HepG2 (cell line): ENCODE data around the gene MON1A. TPM values are rescaled to one million over a fixed set of nuclear protein-coding genes. Genes with fewer than 3 reads are reported as not detected.

Experiments
- CBX5 ChIP-seq: sonication (generic); formaldehyde crosslinking; IDR thresholded peaks from 2 replicates; pipeline ENCODE4 v1.4.0; 2020; ENCODE audit warnings: missing genetic modification reagents, borderline replicate concordance
- E2F1 ChIP-seq: sonication (generic); formaldehyde crosslinking; IDR thresholded peaks from 2 replicates; pipeline ENCODE4 v1.5.0; 2020; ENCODE audit warnings: missing genetic modification reagents
- GTF2F1 ChIP-seq: fragments of 150-350 bp; IDR thresholded peaks from 2 replicates; pipeline ENCODE4 v1.6.1; 2014; ENCODE audit warnings: low read length
- KDM2A ChIP-seq: sonication (generic); formaldehyde crosslinking; IDR thresholded peaks from 2 replicates; pipeline ENCODE4 v1.4.0; 2020; ENCODE audit warnings: low read depth, missing genetic modification reagents, borderline replicate concordance
- MTF2 ChIP-seq: sonication (generic); formaldehyde crosslinking; IDR thresholded peaks from 2 replicates; pipeline ENCODE4 v1.5.0; 2020; ENCODE audit warnings: missing genetic modification reagents, borderline replicate concordance
- RFX5 ChIP-seq: IDR thresholded peaks from 2 replicates; pipeline ENCODE4 v1.6.1; 2011; ENCODE audit warnings: low read depth, low read length, improper control_type of control experiment
- SAFB2 ChIP-seq: sonication (generic); formaldehyde crosslinking; IDR thresholded peaks from 2 replicates; pipeline ENCODE4 v1.5.1; 2020; ENCODE audit warnings: missing genetic modification reagents, low read depth, mild to moderate bottlenecking, borderline replicate concordance
- STAG1 ChIP-seq: sonication (generic); formaldehyde crosslinking; IDR thresholded peaks from 2 replicates; pipeline ENCODE4 v1.4.0; 2020; ENCODE audit warnings: missing genetic modification reagents
- TCF7L2 ChIP-seq: IDR thresholded peaks from 2 replicates; pipeline ENCODE4 v1.6.1; 2011; ENCODE audit warnings: mild to moderate bottlenecking, low read depth, low read length, moderate library complexity
- TIGD3 ChIP-seq: sonication (generic); formaldehyde crosslinking; IDR thresholded peaks from 2 replicates; pipeline ENCODE4 v1.5.1; 2020; ENCODE audit warnings: mild to moderate bottlenecking, missing genetic modification reagents, borderline replicate concordance
- TRAFD1 ChIP-seq: sonication (generic); formaldehyde crosslinking; IDR thresholded peaks from 2 replicates; pipeline ENCODE4 v1.5.1; 2020; ENCODE audit warnings: missing genetic modification reagents, mild to moderate bottlenecking, borderline replicate concordance
- ZMAT3 ChIP-seq: sonication (generic); formaldehyde crosslinking; conservative IDR thresholded peaks from 2 replicates; pipeline ENCODE4 v1.7.0; 2021; ENCODE audit warnings: missing genetic modification reagents
- ZNF20 ChIP-seq: sonication (generic); formaldehyde crosslinking; IDR thresholded peaks from 2 replicates; pipeline ENCODE4 v1.4.0; 2020; ENCODE audit warnings: mild to moderate bottlenecking, moderate library complexity, missing genetic modification reagents
- ZNF335 ChIP-seq: sonication (generic); formaldehyde crosslinking; IDR thresholded peaks from 2 replicates; pipeline ENCODE4 v1.4.0; 2020; ENCODE audit warnings: missing genetic modification reagents
- ZNF563 ChIP-seq: sonication (generic); formaldehyde crosslinking; IDR thresholded peaks from 2 replicates; pipeline ENCODE4 v1.8.0; 2022; ENCODE audit warnings: mild to moderate bottlenecking, moderate library complexity, missing genetic modification reagents
- ZNF607 ChIP-seq: sonication (generic); formaldehyde crosslinking; IDR thresholded peaks from 2 replicates; pipeline ENCODE4 v1.5.1; 2020; ENCODE audit warnings: missing genetic modification reagents, mild to moderate bottlenecking, borderline replicate concordance
- ZNF839 ChIP-seq: sonication (generic); formaldehyde crosslinking; IDR thresholded peaks from 2 replicates; pipeline ENCODE4 v1.4.0; 2020; ENCODE audit warnings: missing genetic modification reagents, mild to moderate bottlenecking, borderline replicate concordance
- ZNF850 ChIP-seq: sonication (generic); formaldehyde crosslinking; conservative IDR thresholded peaks from 2 replicates; pipeline ENCODE4 v1.9.0; 2021; ENCODE audit warnings: mild to moderate bottlenecking, missing genetic modification reagents
- polyA plus RNA-seq, 8 experiments: library from polyadenylated mRNA; depleted of rRNA in 3 of 8; stranded (reverse) in 7 of 8; unstranded in 1 of 8; fragments of >200 nt; fragmentation: Illumina TruSeq in 4 of 8; extraction: Trizol in 4 of 8; gene quantifications; 2 replicates each; pipeline versions ENCODE4 v1.2.1 to v1.2.3, GENCODE V29; 2011 to 2016; ENCODE audit warnings: low read depth in 4 of 8, missing spikeins in 1 of 8, mixed read lengths in 1 of 8; ENCODE audit not compliant: insufficient read depth in 1 of 8
- total RNA-seq, 5 experiments: library from RNA; depleted of rRNA; stranded (reverse); fragments of >200 nt; fragmentation: Illumina TruSeq; extraction: Trizol; gene quantifications; 2 replicates each; pipeline ENCODE4 v1.2.3, GENCODE V29; 2016; ENCODE audit warnings: low read depth in 1 of 5
- TF ChIP-seq, protein P1 (sequence below): sonication (generic); formaldehyde crosslinking; IDR thresholded peaks from 2 replicates; pipeline ENCODE4 v1.4.0; 2020; ENCODE audit warnings: missing genetic modification reagents; ENCODE audit errors: not compliant biosample characterization
- TF ChIP-seq, protein P2 (sequence below): sonication (generic); formaldehyde crosslinking; IDR thresholded peaks from 2 replicates; pipeline ENCODE4 v1.4.0; 2020; ENCODE audit warnings: mild to moderate bottlenecking, missing genetic modification reagents

Gene MON1A
- total and polyA plus RNA-seq, 2 of the 13 experiments (the other 11 are each of a cell fraction or from before 2014, with no cell fraction given): 4.6 to 9.0 TPM

DNA sequence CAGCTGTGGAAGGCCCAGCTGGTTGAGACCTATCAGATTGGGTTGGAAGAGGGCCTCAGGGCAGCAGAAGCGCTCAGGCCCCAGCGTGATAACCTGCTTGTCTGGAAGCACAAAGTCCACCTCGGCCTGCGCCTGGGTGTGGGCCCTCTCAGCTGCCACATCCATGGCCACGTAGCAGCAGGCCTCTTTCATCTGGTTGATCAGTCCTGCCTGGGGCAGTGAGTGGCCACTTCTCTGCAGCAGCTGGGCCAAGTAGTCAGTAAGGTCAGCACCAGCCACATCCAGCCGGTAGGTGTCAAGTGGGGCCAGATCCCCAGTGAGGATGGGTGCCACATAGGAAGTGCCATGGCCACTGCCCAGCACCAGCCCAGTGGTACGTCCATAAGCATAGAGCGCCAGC lies 56.0 kb downstream of the MON1A start (continued):
- no peak for TF ChIP-seq STAG1 (CRISPR knock-in tag)
- TF ChIP-seq ZNF839 (CRISPR knock-in tag): 0 out of 2 replicates have a peak, but pooled peaks have one; percentile 64
- TF ChIP-seq GTF2F1: no peak
- no peak for TF ChIP-seq ZNF563
- TF ChIP-seq SAFB2 (CRISPR knock-in tag): no peak
- no peak; the same call in 1 of the 2 replicates for TF ChIP-seq KDM2A
- TF ChIP-seq TCF7L2: no peak
- no peak for TF ChIP-seq MTF2
- TF ChIP-seq ZNF335 (CRISPR knock-in tag): no peak
- TF ChIP-seq ZMAT3 (CRISPR knock-in tag): no peak
- TF ChIP-seq, protein P1, sequence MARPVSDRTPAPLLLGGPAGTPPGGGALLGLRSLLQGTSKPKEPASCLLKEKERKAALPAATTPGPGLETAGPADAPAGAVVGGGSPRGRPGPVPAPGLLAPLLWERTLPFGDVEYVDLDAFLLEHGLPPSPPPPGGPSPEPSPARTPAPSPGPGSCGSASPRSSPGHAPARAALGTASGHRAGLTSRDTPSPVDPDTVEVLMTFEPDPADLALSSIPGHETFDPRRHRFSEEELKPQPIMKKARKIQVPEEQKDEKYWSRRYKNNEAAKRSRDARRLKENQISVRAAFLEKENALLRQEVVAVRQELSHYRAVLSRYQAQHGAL (CRISPR knock-in tag): no peak
- TF ChIP-seq ZNF850 (CRISPR knock-in tag): no peak
- TF ChIP-seq, protein P2, sequence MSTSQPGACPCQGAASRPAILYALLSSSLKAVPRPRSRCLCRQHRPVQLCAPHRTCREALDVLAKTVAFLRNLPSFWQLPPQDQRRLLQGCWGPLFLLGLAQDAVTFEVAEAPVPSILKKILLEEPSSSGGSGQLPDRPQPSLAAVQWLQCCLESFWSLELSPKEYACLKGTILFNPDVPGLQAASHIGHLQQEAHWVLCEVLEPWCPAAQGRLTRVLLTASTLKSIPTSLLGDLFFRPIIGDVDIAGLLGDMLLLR (CRISPR knock-in tag): no peak
- no peak for TF ChIP-seq TRAFD1 (CRISPR knock-in tag)
- no peak for TF ChIP-seq ZNF607 (CRISPR knock-in tag)
- no peak for TF ChIP-seq E2F1 (CRISPR knock-in tag)
- no peak for TF ChIP-seq TIGD3 (CRISPR knock-in tag)
- TF ChIP-seq CBX5 (CRISPR knock-in tag): 0 out of 2 replicates have a peak, but pooled peaks have one; percentile 21
- no peak for TF ChIP-seq RFX5
- no peak for TF ChIP-seq ZNF20 (CRISPR knock-in tag)
